CD8-positive, alpha-beta memory T cell (primary cell): ENCODE results near the gene ANXA10. TPM values are rescaled to one million over a fixed set of nuclear protein-coding genes. Genes with fewer than 3 reads are reported as not detected.
"Not testable (repeated sequence)": the region's sequence is repeated elsewhere in the genome, so short reads cannot be mapped to it uniquely, and the experiment has no call there.

Experiments used
- CTCF ChIA-PET: fragments of 350-600 bp; sonication (Branson Sonifier 250); formaldehyde crosslinking; loops from one replicate; lab custom pipeline; 2021; ENCODE audit warnings: antibody characterized with exemption; lab: Charles Lee
- POLR2A ChIA-PET: fragments of 350-600 bp; sonication (Branson Sonifier 250); formaldehyde crosslinking; loops from one replicate; lab custom pipeline; 2021; ENCODE audit warnings: antibody characterized with exemption; lab: Charles Lee
- DNase-seq, 5 donors: peaks; one replicate each; pipeline versions ENCODE4 v3.0.0 to v3.0.0-alpha.2; 2020 to 2022; ENCODE audit warnings: mixed read lengths in 1 of 5
- H3K27ac ChIP-seq: one replicate; pipeline ENCODE4 v1.7.0; 2013; ENCODE audit warnings: low read depth, mild to moderate bottlenecking, low read length, moderate library complexity
- H3K27me3 ChIP-seq: 2 replicates; pipeline ENCODE4 v1.7.0; 2013; ENCODE audit warnings: low read length, mild to moderate bottlenecking; ENCODE audit not compliant: insufficient read depth, poor library complexity, severe bottlenecking
- H3K36me3 ChIP-seq: 2 replicates; pipeline ENCODE4 v1.7.0; 2013; ENCODE audit warnings: mild to moderate bottlenecking, low read length, moderate library complexity; ENCODE audit not compliant: insufficient read depth
- H3K4me1 ChIP-seq: 2 replicates; pipeline ENCODE4 v1.7.0; 2013; ENCODE audit warnings: mild to moderate bottlenecking, low read length, moderate library complexity; ENCODE audit not compliant: insufficient read depth
- H3K4me3 ChIP-seq: 2 replicates; pipeline ENCODE4 v1.7.0; 2013; ENCODE audit warnings: mild to moderate bottlenecking, low read length
- H3K9me3 ChIP-seq: 2 replicates; pipeline ENCODE4 v1.7.0; 2013; ENCODE audit warnings: mild to moderate bottlenecking, low read length
- H3K27ac Mint-ChIP-seq, 8 donors: one replicate each; pipeline ENCODE4 v1.8.0; 2020 to 2021; ENCODE audit warnings: mixed read lengths in 8 of 8, mild to moderate bottlenecking in 6 of 8, inconsistent platforms in 3 of 8, moderate library complexity in 3 of 8
- H3K27me3 Mint-ChIP-seq, 2 donors: one replicate each; pipeline ENCODE4 v1.8.0; 2020 to 2021; ENCODE audit warnings: mixed read lengths in 2 of 2, mild to moderate bottlenecking in 1 of 2, moderate library complexity in 1 of 2
- H3K36me3 Mint-ChIP-seq, 3 donors: one replicate each; pipeline ENCODE4 v1.8.0; 2020 to 2021; ENCODE audit warnings: mixed read lengths in 3 of 3, inconsistent platforms in 1 of 3, mild to moderate bottlenecking in 1 of 3
- H3K4me1 Mint-ChIP-seq, 3 donors: one replicate each; pipeline ENCODE4 v1.8.0; 2020 to 2021; ENCODE audit warnings: mixed read lengths in 3 of 3, inconsistent platforms in 1 of 3, mild to moderate bottlenecking in 1 of 3
- H3K4me3 Mint-ChIP-seq, 7 donors: one replicate each; pipeline ENCODE4 v1.8.0; 2020 to 2021; ENCODE audit warnings: mixed read lengths in 7 of 7, mild to moderate bottlenecking in 6 of 7, moderate library complexity in 4 of 7, inconsistent platforms in 2 of 7
- H3K9me3 Mint-ChIP-seq, 5 donors: one replicate each; pipeline ENCODE4 v1.8.0; 2020 to 2022; ENCODE audit warnings: mixed read lengths in 5 of 5, mild to moderate bottlenecking in 3 of 5, moderate library complexity in 2 of 5, inconsistent platforms in 1 of 5
- polyA plus RNA-seq: library from polyadenylated mRNA; unstranded; fragments of 300-500 nt; fragmentation: Illumina TruSeq; gene quantifications from one replicate; pipeline ENCODE4 v1.2.3, GENCODE V29; 2021
- total RNA-seq, 2 experiments: library from RNA; stranded (reverse); gene quantifications; one replicate each; pipeline ENCODE4 v1.2.3, GENCODE V29; 2021

ANXA10 gene
- total and polyA plus RNA-seq, 3 experiments from 2014 or later: not detected

GRCh38 chr4:168098248-168098717 is 5.9 kb downstream of the ANXA10 start:
- Mint-ChIP-seq H3K4me3 (no peak overlapping the region), H3K9me3 (peaks cover 0 to 5% (median 2%) of the 10 kb centered on the region in 5 donors), H3K27ac (no peak overlapping the region), H3K4me1 (no peaks in the 10 kb centered on the region), H3K27me3 (no peaks in the 10 kb centered on the region), H3K36me3 (no peaks in the 10 kb centered on the region)
- ChIA-PET POLR2A (no interaction called here), CTCF (no interaction called here)
- no peak for DNase-seq
- H3K36me3 ChIP-seq: no peaks in the 10 kb centered on the region
- H3K27me3 ChIP-seq: no peaks in the 10 kb centered on the region
- no peaks in the 10 kb centered on the region for H3K9me3 ChIP-seq
- no peak overlapping the region for H3K27ac ChIP-seq
- no peak overlapping the region for H3K4me3 ChIP-seq
- no peaks in the 10 kb centered on the region for H3K4me1 ChIP-seq

GRCh38 chr4:168099195-168099594 is 6.9 kb downstream of the ANXA10 start:
- Histone ChIP-seq H3K9me3 (no peaks in the 10 kb centered on the region), H3K4me1 (no peaks in the 10 kb centered on the region), H3K4me3 (no peak overlapping the region), H3K27ac (no peak overlapping the region), H3K27me3 (no peaks in the 10 kb centered on the region), H3K36me3 (no peaks in the 10 kb centered on the region)
- no peaks in the 10 kb centered on the region for H3K27me3 Mint-ChIP-seq
- ChIA-PET POLR2A (no interaction called here), CTCF (no interaction called here)
- no peak overlapping the region for H3K4me3 Mint-ChIP-seq
- H3K27ac Mint-ChIP-seq: no peak overlapping the region
- H3K4me1 Mint-ChIP-seq: no peaks in the 10 kb centered on the region
- no peak for DNase-seq
- no peaks in the 10 kb centered on the region for H3K36me3 Mint-ChIP-seq
- peaks cover 0 to 5% (median 2%) of the 10 kb centered on the region in 5 donors for H3K9me3 Mint-ChIP-seq

- H3K9me3 ChIP-seq: no peaks in the 10 kb centered on the region
- no peaks in the 10 kb centered on the region for H3K27me3 ChIP-seq
- Mint-ChIP-seq H3K9me3 (peaks cover 0 to 5% (median 3%) of the 10 kb centered on the region in 5 donors), H3K27ac (no peak overlapping the region), H3K27me3 (peaks cover 0 to 1% of the 10 kb centered on the region in 2 donors), H3K4me1 (no peaks in the 10 kb centered on the region), H3K4me3 (no peak overlapping the region), H3K36me3 (no peaks in the 10 kb centered on the region)
- H3K36me3 ChIP-seq: no peaks in the 10 kb centered on the region
- DNase-seq: no peak
- no peak overlapping the region for H3K27ac ChIP-seq
- H3K4me3 ChIP-seq: no peak overlapping the region
- no peaks in the 10 kb centered on the region for H3K4me1 ChIP-seq
- ChIA-PET POLR2A (no interaction called here), CTCF (no interaction called here)
Observed at GRCh38 chr4:168101026-168101425, 8.7 kb downstream of the ANXA10 start.

GRCh38 chr4:168102403-168102802 is 10.1 kb downstream of the ANXA10 start:
- DNase-seq: no peak
- no peaks in the 10 kb centered on the region for H3K36me3 ChIP-seq
- no peaks in the 10 kb centered on the region for H3K9me3 ChIP-seq
- no peaks in the 10 kb centered on the region for H3K36me3 Mint-ChIP-seq
- H3K4me1 ChIP-seq: no peaks in the 10 kb centered on the region
- no peaks in the 10 kb centered on the region for H3K4me1 Mint-ChIP-seq
- no peak overlapping the region for H3K4me3 Mint-ChIP-seq
- peaks cover 0 to 5% (median 3%) of the 10 kb centered on the region in 5 donors for H3K9me3 Mint-ChIP-seq
- H3K27me3 ChIP-seq: no peaks in the 10 kb centered on the region
- H3K27ac ChIP-seq: no peak overlapping the region
- POLR2A ChIA-PET: no interaction called here
- H3K27me3 Mint-ChIP-seq: peaks cover 0 to 1% of the 10 kb centered on the region in 2 donors
- H3K27ac Mint-ChIP-seq: no peak overlapping the region
- CTCF ChIA-PET: no interaction called here
- H3K4me3 ChIP-seq: no peak overlapping the region

GRCh38 chr4:168109527-168109926 is 17.2 kb downstream of the ANXA10 start:
- H3K4me3 Mint-ChIP-seq: no peak overlapping the region
- Histone ChIP-seq H3K4me3 (no peak overlapping the region), H3K36me3 (no peaks in the 10 kb centered on the region), H3K4me1 (no peaks in the 10 kb centered on the region), H3K27ac (no peak overlapping the region), H3K27me3 (no peaks in the 10 kb centered on the region), H3K9me3 (no peaks in the 10 kb centered on the region)
- H3K9me3 Mint-ChIP-seq: peaks cover 0 to 2% (median 0%) of the 10 kb centered on the region in 5 donors
- POLR2A ChIA-PET: no interaction called here
- no peaks in the 10 kb centered on the region for H3K4me1 Mint-ChIP-seq
- no peak for DNase-seq
- H3K27ac Mint-ChIP-seq: no peak overlapping the region
- CTCF ChIA-PET: no interaction called here
- H3K27me3 Mint-ChIP-seq: peaks cover 0 to 1% of the 10 kb centered on the region in 2 donors
- no peaks in the 10 kb centered on the region for H3K36me3 Mint-ChIP-seq

- H3K36me3 ChIP-seq, H3K27ac ChIP-seq, H3K4me3 Mint-ChIP-seq, H3K9me3 ChIP-seq, H3K4me3 ChIP-seq, H3K36me3 Mint-ChIP-seq, POLR2A ChIA-PET, H3K27me3 Mint-ChIP-seq, H3K27ac Mint-ChIP-seq, DNase-seq, H3K4me1 ChIP-seq, CTCF ChIA-PET, H3K27me3 ChIP-seq, H3K4me1 Mint-ChIP-seq, H3K9me3 Mint-ChIP-seq: not testable (repeated sequence)
Observed at GRCh38 chr4:168113059-168113458, 20.7 kb downstream of the ANXA10 start.

- H3K27me3 ChIP-seq: no peaks in the 10 kb centered on the region
- no peaks in the 10 kb centered on the region for H3K9me3 ChIP-seq
- H3K36me3 Mint-ChIP-seq: no peaks in the 10 kb centered on the region
- ChIA-PET POLR2A (no interaction called here), CTCF (no interaction called here)
- peaks cover 0 to 5% (median 0%) of the 10 kb centered on the region in 5 donors for H3K9me3 Mint-ChIP-seq
- no peaks in the 10 kb centered on the region for H3K4me1 ChIP-seq
- no peak overlapping the region for H3K4me3 ChIP-seq
- H3K4me1 Mint-ChIP-seq: no peaks in the 10 kb centered on the region
- H3K27ac ChIP-seq: no peak overlapping the region
- no peaks in the 10 kb centered on the region for H3K27me3 Mint-ChIP-seq
- H3K36me3 ChIP-seq: no peaks in the 10 kb centered on the region
- DNase-seq: no peak
- H3K4me3 Mint-ChIP-seq: no peak overlapping the region
- no peak overlapping the region for H3K27ac Mint-ChIP-seq
Observed at GRCh38 chr4:168118116-168118655, 25.8 kb downstream of the ANXA10 start.

- Histone ChIP-seq H3K9me3 (no peaks in the 10 kb centered on the region), H3K4me1 (no peaks in the 10 kb centered on the region), H3K27ac (no peak overlapping the region), H3K36me3 (no peaks in the 10 kb centered on the region), H3K4me3 (no peak overlapping the region), H3K27me3 (no peaks in the 10 kb centered on the region)
- Mint-ChIP-seq H3K4me3 (no peak overlapping the region), H3K27me3 (no peaks in the 10 kb centered on the region), H3K9me3 (peaks cover 0 to 5% (median 0%) of the 10 kb centered on the region in 5 donors), H3K27ac (no peak overlapping the region), H3K4me1 (no peaks in the 10 kb centered on the region), H3K36me3 (no peaks in the 10 kb centered on the region)
- DNase-seq: no peak
- CTCF ChIA-PET: no interaction called here
- POLR2A ChIA-PET: no interaction called here
Observed at GRCh38 chr4:168119100-168119499, 26.8 kb downstream of the ANXA10 start.
